Measurements from ENCODE around the gene CHST7.

The CHST7 gene

GRCh38 chrX:46589977-46590723, 16.6 kb downstream of the CHST7 start:
- TF ChIP-seq EP300 (IDR thresholded peaks at IDR 0.05; ENCODE audit: borderline replicate concordance) (no peak; the same call in 1 of the 2 replicates), ZBTB7A (IDR thresholded peaks at IDR 0.05; ENCODE audit: low read depth) (no peak), TEAD4 (IDR thresholded peaks at IDR 0.05) (peak; percentile 14; the same call in 1 of the 2 replicates), MAX (IDR thresholded peaks at IDR 0.05) (no peak), CEBPB (IDR thresholded peaks at IDR 0.05) (peak; percentile 19), NFIC (IDR thresholded peaks at IDR 0.05) (peak; percentile 78), FOXM1 (IDR thresholded peaks at IDR 0.05; ENCODE audit: borderline replicate concordance, low read depth) (peak; percentile 63; the same call in 1 of the 2 replicates), TCF12 (IDR thresholded peaks at IDR 0.05; ENCODE audit: low read depth) (peak; percentile 39; the same call in 1 of the 2 replicates), YY1 (IDR thresholded peaks at IDR 0.05; ENCODE audit: low read depth) (no peak)

DNA sequence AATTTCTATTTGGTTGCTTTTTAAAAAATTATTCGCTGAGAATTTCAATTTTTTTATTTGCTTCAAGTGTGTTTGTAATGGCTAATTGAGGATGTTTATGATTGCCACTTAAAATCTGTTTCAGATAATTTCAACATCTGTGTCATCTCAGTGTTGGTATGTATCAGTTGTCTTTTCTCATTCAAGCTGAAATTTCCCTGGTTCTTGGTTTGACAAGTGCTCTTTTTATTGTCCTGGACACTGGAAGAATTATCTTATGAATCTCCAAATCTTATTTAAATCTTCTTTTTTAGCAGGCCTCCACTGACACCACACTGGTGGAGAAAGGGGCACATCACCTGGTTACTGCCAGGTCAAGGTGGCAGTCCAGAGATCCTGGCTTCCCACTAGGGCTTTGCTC, 21.5 kb downstream of the CHST7 start:
- TF ChIP-seq CREB1 (IDR thresholded peaks at IDR 0.05; ENCODE audit: low read depth) (no peak), NFIC (IDR thresholded peaks at IDR 0.05) (no peak), USF1 (IDR thresholded peaks at IDR 0.05) (no peak), RAD21 (IDR thresholded peaks at IDR 0.05; ENCODE audit: low read depth) (no peak), EGR1 (IDR thresholded peaks at IDR 0.05) (no peak), TAF1 (IDR thresholded peaks at IDR 0.05; ENCODE audit: low read depth) (no peak), FOXM1 (IDR thresholded peaks at IDR 0.05; ENCODE audit: borderline replicate concordance, low read depth) (no peak), MAX (IDR thresholded peaks at IDR 0.05) (no peak), EP300 (IDR thresholded peaks at IDR 0.05; ENCODE audit: borderline replicate concordance) (no peak), TCF12 (IDR thresholded peaks at IDR 0.05; ENCODE audit: low read depth) (no peak), TEAD4 (IDR thresholded peaks at IDR 0.05) (no peak), CEBPB (IDR thresholded peaks at IDR 0.05) (no peak), ZBTB7A (IDR thresholded peaks at IDR 0.05; ENCODE audit: low read depth) (no peak), YY1 (IDR thresholded peaks at IDR 0.05; ENCODE audit: low read depth) (no peak)
- TF ChIP-seq, protein P1, sequence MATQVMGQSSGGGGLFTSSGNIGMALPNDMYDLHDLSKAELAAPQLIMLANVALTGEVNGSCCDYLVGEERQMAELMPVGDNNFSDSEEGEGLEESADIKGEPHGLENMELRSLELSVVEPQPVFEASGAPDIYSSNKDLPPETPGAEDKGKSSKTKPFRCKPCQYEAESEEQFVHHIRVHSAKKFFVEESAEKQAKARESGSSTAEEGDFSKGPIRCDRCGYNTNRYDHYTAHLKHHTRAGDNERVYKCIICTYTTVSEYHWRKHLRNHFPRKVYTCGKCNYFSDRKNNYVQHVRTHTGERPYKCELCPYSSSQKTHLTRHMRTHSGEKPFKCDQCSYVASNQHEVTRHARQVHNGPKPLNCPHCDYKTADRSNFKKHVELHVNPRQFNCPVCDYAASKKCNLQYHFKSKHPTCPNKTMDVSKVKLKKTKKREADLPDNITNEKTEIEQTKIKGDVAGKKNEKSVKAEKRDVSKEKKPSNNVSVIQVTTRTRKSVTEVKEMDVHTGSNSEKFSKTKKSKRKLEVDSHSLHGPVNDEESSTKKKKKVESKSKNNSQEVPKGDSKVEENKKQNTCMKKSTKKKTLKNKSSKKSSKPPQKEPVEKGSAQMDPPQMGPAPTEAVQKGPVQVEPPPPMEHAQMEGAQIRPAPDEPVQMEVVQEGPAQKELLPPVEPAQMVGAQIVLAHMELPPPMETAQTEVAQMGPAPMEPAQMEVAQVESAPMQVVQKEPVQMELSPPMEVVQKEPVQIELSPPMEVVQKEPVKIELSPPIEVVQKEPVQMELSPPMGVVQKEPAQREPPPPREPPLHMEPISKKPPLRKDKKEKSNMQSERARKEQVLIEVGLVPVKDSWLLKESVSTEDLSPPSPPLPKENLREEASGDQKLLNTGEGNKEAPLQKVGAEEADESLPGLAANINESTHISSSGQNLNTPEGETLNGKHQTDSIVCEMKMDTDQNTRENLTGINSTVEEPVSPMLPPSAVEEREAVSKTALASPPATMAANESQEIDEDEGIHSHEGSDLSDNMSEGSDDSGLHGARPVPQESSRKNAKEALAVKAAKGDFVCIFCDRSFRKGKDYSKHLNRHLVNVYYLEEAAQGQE (IDR thresholded peaks at IDR 0.05; ENCODE audit: low read depth): no peak

GRCh38 chrX:46597208-46597607, 23.6 kb downstream of the CHST7 start:
- TF ChIP-seq, protein P1 (IDR thresholded peaks at IDR 0.05; ENCODE audit: low read depth): no peak
- TF ChIP-seq CEBPB (IDR thresholded peaks at IDR 0.05): no peak
- no peak for TF ChIP-seq CREB1 (IDR thresholded peaks at IDR 0.05; ENCODE audit: low read depth)
- TF ChIP-seq RAD21 (IDR thresholded peaks at IDR 0.05; ENCODE audit: low read depth): no peak
- TF ChIP-seq FOXM1 (IDR thresholded peaks at IDR 0.05; ENCODE audit: borderline replicate concordance, low read depth): no peak
- TF ChIP-seq TCF12 (IDR thresholded peaks at IDR 0.05; ENCODE audit: low read depth): no peak
- no peak for TF ChIP-seq EP300 (IDR thresholded peaks at IDR 0.05; ENCODE audit: borderline replicate concordance)
- no peak for TF ChIP-seq ZBTB7A (IDR thresholded peaks at IDR 0.05; ENCODE audit: low read depth)
- TF ChIP-seq TAF1 (IDR thresholded peaks at IDR 0.05; ENCODE audit: low read depth): no peak
- TF ChIP-seq TEAD4 (IDR thresholded peaks at IDR 0.05): no peak
- TF ChIP-seq MAX (IDR thresholded peaks at IDR 0.05): no peak
- no peak for TF ChIP-seq NFIC (IDR thresholded peaks at IDR 0.05)
- TF ChIP-seq YY1 (IDR thresholded peaks at IDR 0.05; ENCODE audit: low read depth): no peak
- TF ChIP-seq USF1 (IDR thresholded peaks at IDR 0.05): no peak
- TF ChIP-seq EGR1 (IDR thresholded peaks at IDR 0.05): no peak

DNA sequence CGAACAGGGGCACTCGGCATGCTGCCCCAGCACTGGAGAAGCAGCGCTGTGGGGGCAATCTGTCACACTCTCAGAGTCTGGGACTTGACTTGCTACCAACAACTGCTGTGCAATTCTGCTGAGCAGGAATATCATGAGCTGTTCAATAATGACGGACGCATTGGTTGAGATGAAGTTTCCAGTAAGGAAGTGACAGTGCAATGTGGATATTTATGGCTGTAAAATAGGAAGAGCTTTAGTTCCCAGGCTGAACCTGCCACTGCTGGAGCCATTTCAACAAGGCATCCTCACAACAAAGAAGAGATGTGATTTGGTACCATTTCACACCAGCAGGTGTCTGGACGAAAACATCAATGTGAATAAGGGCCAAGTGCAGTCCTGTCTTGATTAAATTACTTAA, 24.2 kb downstream of the CHST7 start:
- TF ChIP-seq NFIC (IDR thresholded peaks at IDR 0.05) (no peak), EGR1 (IDR thresholded peaks at IDR 0.05) (no peak), CREB1 (IDR thresholded peaks at IDR 0.05; ENCODE audit: low read depth) (no peak), FOXM1 (IDR thresholded peaks at IDR 0.05; ENCODE audit: borderline replicate concordance, low read depth) (no peak), TCF12 (IDR thresholded peaks at IDR 0.05; ENCODE audit: low read depth) (no peak), RAD21 (IDR thresholded peaks at IDR 0.05; ENCODE audit: low read depth) (no peak), YY1 (IDR thresholded peaks at IDR 0.05; ENCODE audit: low read depth) (no peak), CEBPB (IDR thresholded peaks at IDR 0.05) (no peak), ZBTB7A (IDR thresholded peaks at IDR 0.05; ENCODE audit: low read depth) (no peak), TAF1 (IDR thresholded peaks at IDR 0.05; ENCODE audit: low read depth) (no peak), EP300 (IDR thresholded peaks at IDR 0.05; ENCODE audit: borderline replicate concordance) (no peak), USF1 (IDR thresholded peaks at IDR 0.05) (no peak), MAX (IDR thresholded peaks at IDR 0.05) (no peak), TEAD4 (IDR thresholded peaks at IDR 0.05) (no peak)
- TF ChIP-seq, protein P1 (IDR thresholded peaks at IDR 0.05; ENCODE audit: low read depth): no peak

Measured in Ishikawa (cell line).